HepG2 (cell line): ENCODE data around the gene CABLES2. TPM values are rescaled to one million over a fixed set of nuclear protein-coding genes. Genes with fewer than 3 reads are reported as not detected.

Experiments
- ATF7 ChIP-seq, 2 experiments: fragments of 450-650 bp in 1 of 2; sonication (generic) in 1 of 2; formaldehyde crosslinking in 1 of 2; IDR thresholded peaks; 2 replicates each; pipeline versions ENCODE4 v1.4.0 to v1.6.1; 2016 to 2020; ENCODE audit warnings: antibody characterized with exemption in 1 of 2, mild to moderate bottlenecking in 1 of 2, missing genetic modification reagents in 1 of 2
- EED ChIP-seq: sonication (generic); formaldehyde crosslinking; IDR thresholded peaks from 2 replicates; pipeline ENCODE4 v1.5.0; 2020; ENCODE audit warnings: mild to moderate bottlenecking, missing genetic modification reagents
- HES4 ChIP-seq: sonication (generic); formaldehyde crosslinking; IDR thresholded peaks from 2 replicates; pipeline ENCODE4 v1.9.0; 2021; ENCODE audit warnings: mild to moderate bottlenecking, missing genetic modification reagents, borderline replicate concordance
- HNRNPK ChIP-seq: fragments of 200-400 bp; formaldehyde crosslinking; IDR thresholded peaks from 2 replicates; pipeline ENCODE4 v1.6.1; 2018; ENCODE audit warnings: low read length, low read depth, moderate library complexity, mild to moderate bottlenecking; ENCODE audit not compliant: poor library complexity, severe bottlenecking
- MAZ ChIP-seq, 2 experiments: sonication (generic) in 1 of 2; formaldehyde crosslinking in 1 of 2; IDR thresholded peaks; 2 replicates each; pipeline versions ENCODE4 v1.5.0 to v1.6.1; 2012 to 2020; ENCODE audit warnings: low read depth in 2 of 2, mild to moderate bottlenecking in 2 of 2, borderline replicate concordance in 1 of 2, improper control_type of control experiment in 1 of 2, low read length in 1 of 2, missing genetic modification reagents in 1 of 2, moderate library complexity in 1 of 2
- NR1H2 ChIP-seq: sonication (generic); formaldehyde crosslinking; IDR thresholded peaks from 2 replicates; pipeline ENCODE4 v1.8.1; 2022; ENCODE audit warnings: low read depth, missing genetic modification reagents, borderline replicate concordance
- TARDBP ChIP-seq: sonication (generic); formaldehyde crosslinking; IDR thresholded peaks from 2 replicates; pipeline ENCODE4 v1.8.0; 2022; ENCODE audit warnings: mild to moderate bottlenecking, missing genetic modification reagents
- polyA plus RNA-seq, 8 experiments: library from polyadenylated mRNA; depleted of rRNA in 3 of 8; stranded (reverse) in 7 of 8; unstranded in 1 of 8; fragments of >200 nt; fragmentation: Illumina TruSeq in 4 of 8; extraction: Trizol in 4 of 8; gene quantifications; 2 replicates each; pipeline versions ENCODE4 v1.2.1 to v1.2.3, GENCODE V29; 2011 to 2016; ENCODE audit warnings: low read depth in 4 of 8, missing spikeins in 1 of 8, mixed read lengths in 1 of 8; ENCODE audit not compliant: insufficient read depth in 1 of 8
- total RNA-seq, 5 experiments: library from RNA; depleted of rRNA; stranded (reverse); fragments of >200 nt; fragmentation: Illumina TruSeq; extraction: Trizol; gene quantifications; 2 replicates each; pipeline ENCODE4 v1.2.3, GENCODE V29; 2016; ENCODE audit warnings: low read depth in 1 of 5
- TF ChIP-seq, protein P1 (sequence below): sonication (generic); formaldehyde crosslinking; IDR thresholded peaks from 2 replicates; pipeline ENCODE4 v1.5.1; 2020; ENCODE audit warnings: missing genetic modification reagents, mild to moderate bottlenecking, borderline replicate concordance
- TF ChIP-seq, protein P2 (sequence below): sonication (generic); formaldehyde crosslinking; IDR thresholded peaks from 2 replicates; pipeline ENCODE4 v1.5.0; 2020; ENCODE audit warnings: missing genetic modification reagents

CABLES2 gene
- total and polyA plus RNA-seq, 2 of the 13 experiments (the other 11 are each of a cell fraction or from before 2014, with no cell fraction given): 5.2 to 9.7 TPM

DNA sequence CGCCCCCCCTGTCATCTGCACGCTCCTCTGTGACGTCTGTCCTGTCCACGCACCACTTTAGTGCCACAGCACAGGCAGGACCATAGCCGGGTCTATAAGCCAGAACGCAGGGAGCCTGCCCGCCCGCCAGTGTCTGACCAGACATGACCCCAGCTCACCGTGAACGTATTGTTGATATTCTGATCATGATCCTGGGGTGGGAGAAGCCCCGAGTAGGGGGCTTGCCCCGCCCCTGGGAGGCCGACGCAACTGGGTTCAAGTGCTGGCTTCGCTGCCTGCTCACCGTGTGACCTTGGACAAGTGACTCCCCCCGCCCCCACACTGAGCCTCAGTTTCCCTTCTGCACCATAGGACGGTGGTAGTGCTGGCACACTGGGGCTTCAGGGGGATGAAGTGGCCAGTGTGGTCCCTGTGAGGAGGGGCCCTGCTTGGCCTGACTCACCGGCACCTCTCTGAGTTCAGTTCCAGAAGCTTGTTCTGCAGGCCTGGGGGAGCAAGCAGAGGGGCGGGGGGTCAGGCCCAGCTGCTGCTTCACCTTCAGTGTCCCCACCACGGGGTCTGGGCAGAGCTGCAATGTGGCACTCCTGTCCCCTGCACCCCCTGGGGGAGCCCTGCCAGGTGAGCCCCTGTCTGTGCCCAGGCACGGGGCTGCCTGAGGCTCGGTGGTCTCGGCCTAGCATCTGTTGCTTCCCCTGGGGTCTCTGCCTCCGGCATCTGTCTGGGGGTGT, 11.1 kb upstream of the CABLES2 start (continued):
- TF ChIP-seq TARDBP (CRISPR knock-in tag) (no peak), NR1H2 (CRISPR knock-in tag) (no peak), MAZ (IDR thresholded peaks at IDR 0.05; ENCODE audit: borderline replicate concordance, low read depth, low read length) (no peak), MAZ (CRISPR knock-in tag; IDR thresholded peaks at IDR 0.05; ENCODE audit: low read depth) (no peak), HES4 (no peak), EED (no peak), ATF7 (IDR thresholded peaks at IDR 0.05) (no peak), ATF7 (CRISPR knock-in tag; IDR thresholded peaks at IDR 0.05) (no peak), HNRNPK (no peak)
- TF ChIP-seq, protein P1, sequence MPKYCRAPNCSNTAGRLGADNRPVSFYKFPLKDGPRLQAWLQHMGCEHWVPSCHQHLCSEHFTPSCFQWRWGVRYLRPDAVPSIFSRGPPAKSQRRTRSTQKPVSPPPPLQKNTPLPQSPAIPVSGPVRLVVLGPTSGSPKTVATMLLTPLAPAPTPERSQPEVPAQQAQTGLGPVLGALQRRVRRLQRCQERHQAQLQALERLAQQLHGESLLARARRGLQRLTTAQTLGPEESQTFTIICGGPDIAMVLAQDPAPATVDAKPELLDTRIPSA (CRISPR knock-in tag): no peak
- TF ChIP-seq, protein P2, sequence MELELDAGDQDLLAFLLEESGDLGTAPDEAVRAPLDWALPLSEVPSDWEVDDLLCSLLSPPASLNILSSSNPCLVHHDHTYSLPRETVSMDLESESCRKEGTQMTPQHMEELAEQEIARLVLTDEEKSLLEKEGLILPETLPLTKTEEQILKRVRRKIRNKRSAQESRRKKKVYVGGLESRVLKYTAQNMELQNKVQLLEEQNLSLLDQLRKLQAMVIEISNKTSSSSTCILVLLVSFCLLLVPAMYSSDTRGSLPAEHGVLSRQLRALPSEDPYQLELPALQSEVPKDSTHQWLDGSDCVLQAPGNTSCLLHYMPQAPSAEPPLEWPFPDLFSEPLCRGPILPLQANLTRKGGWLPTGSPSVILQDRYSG (CRISPR knock-in tag): no peak
